ENCODE measurements around the gene C19orf85. TPM values are rescaled to one million over a fixed set of nuclear protein-coding genes. Genes with fewer than 3 reads are reported as not detected.

Gene C19orf85
- total RNA-seq, 1 experiment from 2014 or later = not detected

Other genes with a start within 250 kb of the C19orf85 start
- gene TMEM86B, start 236.0 kb downstream of the C19orf85 start, total RNA-seq (2014; rRNA removed; shearing (Covaris generic)) = 2.3 and 2.5 TPM in 2 replicates
- 39.5 and 44.9 TPM in 2 replicates for gene PPP6R1, start 205.7 kb downstream of the C19orf85 start, total RNA-seq (2014; rRNA removed; shearing (Covaris generic))
- 39.3 and 40.8 TPM in 2 replicates for gene HSPBP1, start 184.6 kb downstream of the C19orf85 start, total RNA-seq (2014; rRNA removed; shearing (Covaris generic))
- 13.2 and 15.8 TPM in 2 replicates for gene BRSK1, start 180.8 kb downstream of the C19orf85 start, total RNA-seq (2014; rRNA removed; shearing (Covaris generic))
- not detected in 2 replicates for gene TMEM150B, start 139.4 kb downstream of the C19orf85 start, total RNA-seq (2014; rRNA removed; shearing (Covaris generic))
- gene KMT5C, start 124.9 kb downstream of the C19orf85 start, total RNA-seq (2014; rRNA removed; shearing (Covaris generic)) = 21.2 and 21.6 TPM in 2 replicates
- gene COX6B2, start 110.0 kb downstream of the C19orf85 start, total RNA-seq (2014; rRNA removed; shearing (Covaris generic)) = 0.45 TPM in 1 of 2 replicates, not detected in the other
- not detected in 2 replicates for gene GARIN5B, start 101.5 kb downstream of the C19orf85 start, total RNA-seq (2014; rRNA removed; shearing (Covaris generic))
- 16.7 and 17.8 TPM in 2 replicates for gene IL11, start 94.3 kb downstream of the C19orf85 start, total RNA-seq (2014; rRNA removed; shearing (Covaris generic))
- gene TMEM190, start 87.9 kb downstream of the C19orf85 start, total RNA-seq (2014; rRNA removed; shearing (Covaris generic)) = not detected in 2 replicates
- gene TMEM238, start 80.5 kb downstream of the C19orf85 start, total RNA-seq (2014; rRNA removed; shearing (Covaris generic)) = 0.14 and 0.25 TPM in 2 replicates
- gene RPL28, start 78.8 kb downstream of the C19orf85 start, total RNA-seq (2014; rRNA removed; shearing (Covaris generic)) = 612 and 617 TPM in 2 replicates
- 509 and 566 TPM in 2 replicates for gene UBE2S, start 57.0 kb downstream of the C19orf85 start, total RNA-seq (2014; rRNA removed; shearing (Covaris generic))
- not detected in 2 replicates for gene SHISA7, start 21.5 kb downstream of the C19orf85 start, total RNA-seq (2014; rRNA removed; shearing (Covaris generic))
- 63.2 and 70.8 TPM in 2 replicates for gene ISOC2, start 3.1 kb downstream of the C19orf85 start, total RNA-seq (2014; rRNA removed; shearing (Covaris generic))
- gene ZNF628, start 11.9 kb upstream of the C19orf85 start, total RNA-seq (2014; rRNA removed; shearing (Covaris generic)) = 2.9 and 3.6 TPM in 2 replicates
- gene NAT14, start 20.4 kb upstream of the C19orf85 start, total RNA-seq (2014; rRNA removed; shearing (Covaris generic)) = 22.1 and 25.9 TPM in 2 replicates
- 3.1 and 3.8 TPM in 2 replicates for gene SSC5D, start 23.7 kb upstream of the C19orf85 start, total RNA-seq (2014; rRNA removed; shearing (Covaris generic))
- 6.8 and 6.9 TPM in 2 replicates for gene SBK2, start 72.4 kb upstream of the C19orf85 start, total RNA-seq (2014; rRNA removed; shearing (Covaris generic))
- 0.30 and 0.87 TPM in 2 replicates for gene SBK3, start 80.8 kb upstream of the C19orf85 start, total RNA-seq (2014; rRNA removed; shearing (Covaris generic))
- gene ZNF579, start 116.1 kb upstream of the C19orf85 start, total RNA-seq (2014; rRNA removed; shearing (Covaris generic)) = 5.4 and 7.5 TPM in 2 replicates
- gene FIZ1, start 134.8 kb upstream of the C19orf85 start, total RNA-seq (2014; rRNA removed; shearing (Covaris generic)) = 7.9 and 10.3 TPM in 2 replicates
- gene ZNF524, start 135.5 kb upstream of the C19orf85 start, total RNA-seq (2014; rRNA removed; shearing (Covaris generic)) = 2.7 and 3.2 TPM in 2 replicates
- gene ZNF865, start 140.9 kb upstream of the C19orf85 start, total RNA-seq (2014; rRNA removed; shearing (Covaris generic)) = 1.7 and 2.0 TPM in 2 replicates
- 2.7 and 3.1 TPM in 2 replicates for gene ZNF784, start 159.8 kb upstream of the C19orf85 start, total RNA-seq (2014; rRNA removed; shearing (Covaris generic))
- gene ZNF580, start 176.3 kb upstream of the C19orf85 start, total RNA-seq (2014; rRNA removed; shearing (Covaris generic)) = 7.9 and 8.0 TPM in 2 replicates
- gene ZNF581, start 178.9 kb upstream of the C19orf85 start, total RNA-seq (2014; rRNA removed; shearing (Covaris generic)) = 17.9 and 18.7 TPM in 2 replicates
- 9.7 and 10.8 TPM in 2 replicates for gene CCDC106, start 183.5 kb upstream of the C19orf85 start, total RNA-seq (2014; rRNA removed; shearing (Covaris generic))
- gene U2AF2, start 190.3 kb upstream of the C19orf85 start, total RNA-seq (2014; rRNA removed; shearing (Covaris generic)) = 131 and 136 TPM in 2 replicates
- 45.6 and 59.8 TPM in 2 replicates for gene EPN1, start 210.5 kb upstream of the C19orf85 start, total RNA-seq (2014; rRNA removed; shearing (Covaris generic))